Vagina (tissue), 2 donors: ENCODE data around the gene C1QL2. TPM values are rescaled to one million over a fixed set of nuclear protein-coding genes. Genes with fewer than 3 reads are reported as not detected.

Experiments
- DNase-seq, 2 donors: peaks; one replicate each; pipeline ENCODE4 v3.0.0-alpha.2; 2017; ENCODE audit errors: extremely low spot score in 2 of 2
- H3K27ac ChIP-seq: fragments of 200-600 bp; sonication (generic); one replicate; pipeline ENCODE4 v1.5.1; 2019
- H3K27me3 ChIP-seq: fragments of 200-600 bp; sonication (generic); one replicate; pipeline ENCODE4 v1.5.1; 2019
- H3K36me3 ChIP-seq, 2 donors: fragments of 200-600 bp; sonication (generic); one replicate each; pipeline ENCODE4 v1.5.1; 2017 to 2019
- H3K4me1 ChIP-seq: fragments of 200-600 bp; sonication (generic); one replicate; pipeline ENCODE4 v1.5.1; 2019
- H3K4me3 ChIP-seq, 2 donors: fragments of 200-600 bp; sonication (generic); 1 replicate in 1 of 2; 2 replicates in 1 of 2; pipeline ENCODE4 v1.5.1; 2016 to 2019
- H3K9me3 ChIP-seq: fragments of 200-600 bp; sonication (generic); one replicate; pipeline ENCODE4 v1.5.1; 2019
- CTCF ChIP-seq, 3 experiments: fragments of 450-650 bp in 2 of 3; fragments of 200-600 bp in 1 of 3; sonication (generic) in 1 of 3; IDR thresholded peaks; one replicate each; pipeline ENCODE4 v1.5.1; 2017 to 2019; ENCODE audit warnings: antibody characterized with exemption in 3 of 3, mild to moderate bottlenecking in 2 of 3, moderate library complexity in 2 of 3
- POLR2A ChIP-seq, 2 donors: fragments of 450-650 bp; IDR thresholded peaks; one replicate each; pipeline ENCODE4 v1.6.1; 2017; ENCODE audit warnings: antibody characterized with exemption in 2 of 2, mild to moderate bottlenecking in 2 of 2, moderate library complexity in 2 of 2
- POLR2AphosphoS5 ChIP-seq, 2 donors: sonication (generic); formaldehyde crosslinking; IDR thresholded peaks; one replicate each; pipeline ENCODE4 v1.9.0; 2017; ENCODE audit warnings: antibody characterized with exemption in 2 of 2, mild to moderate bottlenecking in 2 of 2, low read depth in 1 of 2; ENCODE audit not compliant: insufficient read depth in 1 of 2
- intact Hi-C: fragments of 100-400 bp; cut with DNase I; formaldehyde crosslinking; loops from one replicate; pipeline ENCODE4 v1.15.1; 2023
- total RNA-seq: library from RNA; depleted of rRNA; stranded (reverse); fragments of >200 nt; gene quantifications from one replicate; pipeline ENCODE4 v1.2.3, GENCODE V29; 2016

Gene C1QL2
- total RNA-seq, 1 donor from 2014 or later, result not detected

- H3K4me3 ChIP-seq, result no peak overlapping the region
- no peaks in the 10 kb centered on the region for H3K36me3 ChIP-seq
- intact Hi-C loops, result no loop called here
- TF ChIP-seq CTCF (IDR thresholded peaks at IDR 0.05), result no peak
- no peak for TF ChIP-seq POLR2AphosphoS5 (IDR thresholded peaks at IDR 0.05; ENCODE audit: insufficient read depth in 1 of 2, low read depth in 1 of 2)
- TF ChIP-seq POLR2A (IDR thresholded peaks at IDR 0.05), result no peak
- H3K27me3 ChIP-seq, result peaks cover 13% of the 10 kb centered on the region
- no peaks in the 10 kb centered on the region for H3K9me3 ChIP-seq
- peaks cover 13% of the 10 kb centered on the region for H3K4me1 ChIP-seq
- DNase-seq, result no peak
- no peak overlapping the region for H3K27ac ChIP-seq
Measured at GRCh38 chr2:119155633-119156032, 2.9 kb downstream of the C1QL2 start.

GRCh38 chr2:119154076-119154475, 4.5 kb downstream of the C1QL2 start:
- intact Hi-C loops, result no loop called here
- H3K36me3 ChIP-seq, result no peaks in the 10 kb centered on the region
- no peak overlapping the region for H3K4me3 ChIP-seq
- TF ChIP-seq POLR2AphosphoS5 (IDR thresholded peaks at IDR 0.05; ENCODE audit: insufficient read depth in 1 of 2, low read depth in 1 of 2), result no peak
- TF ChIP-seq CTCF (IDR thresholded peaks at IDR 0.05), result no peak
- TF ChIP-seq POLR2A (IDR thresholded peaks at IDR 0.05), result no peak
- H3K9me3 ChIP-seq, result no peaks in the 10 kb centered on the region
- H3K27ac ChIP-seq, result no peak overlapping the region
- DNase-seq, result no peak
- peaks cover 13% of the 10 kb centered on the region for H3K4me1 ChIP-seq
- peaks cover 13% of the 10 kb centered on the region for H3K27me3 ChIP-seq

- H3K27ac ChIP-seq, result no peak overlapping the region
- no peak overlapping the region for H3K4me3 ChIP-seq
- intact Hi-C loops, result no loop called here
- no peaks in the 10 kb centered on the region for H3K36me3 ChIP-seq
- no peaks in the 10 kb centered on the region for H3K27me3 ChIP-seq
- no peaks in the 10 kb centered on the region for H3K4me1 ChIP-seq
- H3K9me3 ChIP-seq, result no peaks in the 10 kb centered on the region
- no peak for TF ChIP-seq POLR2A (IDR thresholded peaks at IDR 0.05)
- no peak for DNase-seq
Measured at GRCh38 chr2:119149611-119150010, 8.9 kb downstream of the C1QL2 start.

- H3K27me3 ChIP-seq, result no peaks in the 10 kb centered on the region
- H3K27ac ChIP-seq, result no peak overlapping the region
- no peaks in the 10 kb centered on the region for H3K9me3 ChIP-seq
- no peaks in the 10 kb centered on the region for H3K4me1 ChIP-seq
- DNase-seq, result no peak
- H3K36me3 ChIP-seq, result no peaks in the 10 kb centered on the region
- intact Hi-C loops, result no loop called here
- no peak overlapping the region for H3K4me3 ChIP-seq
- TF ChIP-seq POLR2AphosphoS5 (IDR thresholded peaks at IDR 0.05; ENCODE audit: insufficient read depth in 1 of 2, low read depth in 1 of 2) (no peak), POLR2A (IDR thresholded peaks at IDR 0.05) (no peak), CTCF (IDR thresholded peaks at IDR 0.05) (no peak)
Measured at GRCh38 chr2:119147776-119148715, 10.5 kb downstream of the C1QL2 start.

GRCh38 chr2:119144806-119145205, 13.7 kb downstream of the C1QL2 start:
- Histone ChIP-seq H3K27me3 (no peaks in the 10 kb centered on the region), H3K4me1 (no peaks in the 10 kb centered on the region), H3K36me3 (no peaks in the 10 kb centered on the region)

More at GRCh38 chr2:119144806-119145205, 13.7 kb downstream of the C1QL2 start:
- Histone ChIP-seq H3K27ac (no peak overlapping the region), H3K9me3 (no peaks in the 10 kb centered on the region), H3K4me3 (no peak overlapping the region)
- TF ChIP-seq CTCF (IDR thresholded peaks at IDR 0.05) (no peak), POLR2A (IDR thresholded peaks at IDR 0.05) (no peak), POLR2AphosphoS5 (IDR thresholded peaks at IDR 0.05; ENCODE audit: insufficient read depth in 1 of 2, low read depth in 1 of 2) (no peak)
- no peak for DNase-seq
- intact Hi-C loops, result no loop called here
